Large intestine (tissue), 3 donors: ENCODE data around the gene ATP1B1. TPM values are rescaled to one million over a fixed set of nuclear protein-coding genes. Genes with fewer than 3 reads are reported as not detected.
A peak's percentile ranks its signal among the peaks of the same experiment; 100 is the strongest.

Experiments
- DNase-seq, 2 donors: peaks; one replicate each; pipeline versions ENCODE4 v3.0.0 to v3.0.0-alpha.2; 2013
- H3K27ac ChIP-seq: one replicate; pipeline ENCODE4 v1.5.1; 2013; ENCODE audit warnings: low read length
- H3K27me3 ChIP-seq: 2 replicates; pipeline ENCODE4 v1.6.1; 2013; ENCODE audit warnings: low read length; ENCODE audit not compliant: control insufficient read depth, insufficient read depth
- H3K36me3 ChIP-seq: 2 replicates; pipeline ENCODE4 v1.6.1; 2013; ENCODE audit warnings: low read length; ENCODE audit not compliant: control insufficient read depth, insufficient read depth
- H3K4me1 ChIP-seq: one replicate; pipeline ENCODE4 v1.6.1; 2013; ENCODE audit warnings: low read length; ENCODE audit not compliant: control insufficient read depth, insufficient read depth
- H3K4me3 ChIP-seq: one replicate; pipeline ENCODE4 v1.5.1; 2013; ENCODE audit warnings: low read length
- H3K9me3 ChIP-seq: one replicate; pipeline ENCODE4 v1.6.1; 2013; ENCODE audit warnings: mild to moderate bottlenecking, low read depth, low read length, moderate library complexity; ENCODE audit not compliant: control insufficient read depth
- WGBS: methylation state at CpG from one replicate; pipeline ENCODE4 v1.1.5; 2013; ENCODE audit warnings: low lambda C conversion rate; ENCODE audit not compliant: insufficient coverage; 5-methylcytosine and 5-hydroxymethylcytosine counted together
- polyA plus RNA-seq: library from polyadenylated mRNA; unstranded; fragments of 120-200 nt; gene quantifications from one replicate; pipeline ENCODE4 v1.2.1, GENCODE V29; 2013

Gene ATP1B1
- polyA plus RNA-seq, 1 donor, result 167 TPM

- no peaks in the 10 kb centered on the region for H3K9me3 ChIP-seq
- H3K4me3 ChIP-seq, result no peak overlapping the region
- H3K27me3 ChIP-seq, result no peaks in the 10 kb centered on the region
- WGBS, result no CpG with 5 or more reads among the region's 6 CpGs
- peaks cover 50% of the 10 kb centered on the region for H3K4me1 ChIP-seq
- peaks cover 50% of the 10 kb centered on the region for H3K36me3 ChIP-seq
- peak in 1 of 2 donors; percentile 65 for DNase-seq
- peak overlapping the region; percentile 91 for H3K27ac ChIP-seq
Observed at GRCh38 chr1:169112241-169112640, 5.8 kb downstream of the ATP1B1 start.

GRCh38 chr1:169113613-169114119 is 7.2 kb downstream of the ATP1B1 start:
- Histone ChIP-seq H3K36me3 (peaks cover 60% of the 10 kb centered on the region), H3K4me1 (peaks cover 52% of the 10 kb centered on the region), H3K4me3 (no peak overlapping the region), H3K9me3 (no peaks in the 10 kb centered on the region), H3K27me3 (no peaks in the 10 kb centered on the region), H3K27ac (peak overlapping the region; percentile 45)
- 78% methylated on average over 1 of the region's 4 CpGs for WGBS
- peak in 1 of 2 donors; percentile 41 for DNase-seq

- Histone ChIP-seq H3K9me3 (no peaks in the 10 kb centered on the region), H3K36me3 (peaks cover 76% of the 10 kb centered on the region), H3K27ac (peak overlapping the region; percentile 43), H3K4me3 (no peak overlapping the region), H3K27me3 (no peaks in the 10 kb centered on the region), H3K4me1 (peaks cover 56% of the 10 kb centered on the region)
- WGBS, result no CpG with 5 or more reads among the region's 14 CpGs
- DNase-seq, result peak; percentile 81 to 87
Observed at GRCh38 chr1:169115891-169116585, 9.5 kb downstream of the ATP1B1 start.

GRCh38 chr1:169117014-169117413 is 10.5 kb downstream of the ATP1B1 start:
- Histone ChIP-seq H3K27ac (peak overlapping the region; percentile 43), H3K4me3 (no peak overlapping the region), H3K36me3 (peaks cover 76% of the 10 kb centered on the region), H3K4me1 (peaks cover 46% of the 10 kb centered on the region), H3K27me3 (no peaks in the 10 kb centered on the region), H3K9me3 (no peaks in the 10 kb centered on the region)
- DNase-seq, result no peak
- WGBS, result no CpG with 5 or more reads among the region's 2 CpGs

- no peaks in the 10 kb centered on the region for H3K9me3 ChIP-seq
- peaks cover 41% of the 10 kb centered on the region for H3K4me1 ChIP-seq
- WGBS, result no CpG with 5 or more reads among the region's 1 CpG
- H3K27me3 ChIP-seq, result no peaks in the 10 kb centered on the region
- peaks cover 72% of the 10 kb centered on the region for H3K36me3 ChIP-seq
- DNase-seq, result no peak
- H3K4me3 ChIP-seq, result no peak overlapping the region
- no peak overlapping the region for H3K27ac ChIP-seq
Observed at GRCh38 chr1:169117599-169117998, 11.1 kb downstream of the ATP1B1 start.

- WGBS, result 100% methylated on average over 1 of the region's 4 CpGs
- no peaks in the 10 kb centered on the region for H3K9me3 ChIP-seq
- H3K4me1 ChIP-seq, result peaks cover 41% of the 10 kb centered on the region
- H3K27me3 ChIP-seq, result no peaks in the 10 kb centered on the region
- peaks cover 75% of the 10 kb centered on the region for H3K36me3 ChIP-seq
- H3K27ac ChIP-seq, result no peak overlapping the region
- DNase-seq, result no peak
- no peak overlapping the region for H3K4me3 ChIP-seq
Observed at GRCh38 chr1:169118227-169118626, 11.7 kb downstream of the ATP1B1 start.

- no peaks in the 10 kb centered on the region for H3K9me3 ChIP-seq
- no peak overlapping the region for H3K27ac ChIP-seq
- 100% methylated on average over 1 of the region's 5 CpGs for WGBS
- no peaks in the 10 kb centered on the region for H3K27me3 ChIP-seq
- no peak for DNase-seq
- H3K4me1 ChIP-seq, result peaks cover 39% of the 10 kb centered on the region
- H3K4me3 ChIP-seq, result no peak overlapping the region
- peaks cover 66% of the 10 kb centered on the region for H3K36me3 ChIP-seq
Observed at GRCh38 chr1:169119405-169119804, 12.9 kb downstream of the ATP1B1 start.

DNA sequence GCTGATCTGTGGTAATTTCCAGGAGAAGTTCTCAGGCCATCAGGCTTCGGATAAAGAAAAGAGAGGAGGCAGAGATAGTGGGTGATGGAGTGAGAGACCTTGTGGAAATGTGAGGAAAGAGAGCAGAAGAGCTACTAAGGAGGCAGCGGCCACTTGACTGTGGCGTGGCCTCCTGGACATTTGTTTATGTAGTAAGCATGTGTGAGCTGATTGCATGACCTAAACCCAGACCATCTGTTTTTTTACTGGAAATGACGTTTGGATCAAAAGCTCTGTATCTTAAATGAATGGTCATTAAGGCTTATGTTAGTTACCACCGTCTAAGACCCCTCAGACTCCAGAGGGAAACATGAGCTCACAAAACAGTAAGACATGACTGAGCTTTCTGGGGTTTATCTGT is 13.6 kb downstream of the ATP1B1 start:
- WGBS, result no CpG with 5 or more reads among the region's 5 CpGs
- Histone ChIP-seq H3K27ac (no peak overlapping the region), H3K4me3 (no peak overlapping the region), H3K36me3 (peaks cover 67% of the 10 kb centered on the region), H3K9me3 (no peaks in the 10 kb centered on the region), H3K27me3 (no peaks in the 10 kb centered on the region), H3K4me1 (peaks cover 38% of the 10 kb centered on the region)
- no peak for DNase-seq

- peaks cover 28% of the 10 kb centered on the region for H3K4me1 ChIP-seq
- WGBS, result 100% methylated on average over 1 of the region's 6 CpGs
Observed at GRCh38 chr1:169121146-169121923, 14.8 kb downstream of the ATP1B1 start.

DNA sequence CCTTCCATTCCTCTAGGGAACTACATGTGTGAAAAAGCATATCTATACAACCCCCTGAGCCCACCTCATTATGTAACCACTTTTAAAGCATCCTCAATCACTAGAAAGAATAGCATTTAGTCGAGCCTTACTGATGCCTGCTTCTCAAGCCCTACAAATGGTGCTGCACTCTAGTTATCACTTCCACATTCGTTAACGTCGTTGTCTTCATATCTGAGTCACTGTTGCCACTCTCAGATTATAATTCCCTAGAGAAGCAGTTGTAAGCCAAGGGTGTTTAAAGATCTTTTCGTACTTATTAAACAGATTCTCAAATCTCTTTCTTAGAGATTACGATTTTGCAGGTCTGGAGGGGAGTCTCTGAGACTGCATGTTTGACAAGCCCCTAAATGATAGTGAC is 16.5 kb downstream of the ATP1B1 start:
- Histone ChIP-seq H3K27me3 (no peaks in the 10 kb centered on the region), H3K27ac (no peak overlapping the region), H3K4me1 (peaks cover 18% of the 10 kb centered on the region), H3K9me3 (no peaks in the 10 kb centered on the region), H3K4me3 (no peak overlapping the region), H3K36me3 (peaks cover 73% of the 10 kb centered on the region)
- DNase-seq, result no peak
- WGBS, result 60% methylated on average over 1 of the region's 6 CpGs

More at GRCh38 chr1:169121146-169121923, 14.8 kb downstream of the ATP1B1 start:
- H3K27me3 ChIP-seq, result no peaks in the 10 kb centered on the region
- peaks cover 68% of the 10 kb centered on the region for H3K36me3 ChIP-seq
- DNase-seq, result no peak
- H3K27ac ChIP-seq, result no peak overlapping the region
- H3K9me3 ChIP-seq, result no peaks in the 10 kb centered on the region
- H3K4me3 ChIP-seq, result no peak overlapping the region
